BLaER1 (cell line): ENCODE results near the gene RIMS1.

ENCODE experiments used
- H3K27ac ChIP-seq: shearing (Covaris generic); formaldehyde crosslinking; 2 replicates; pipeline ENCODE4 v1.8.1; 2022
- H3K27me3 ChIP-seq: shearing (Covaris generic); formaldehyde crosslinking; 2 replicates; pipeline ENCODE4 v1.8.1; 2022
- H3K36me3 ChIP-seq: shearing (Covaris generic); formaldehyde crosslinking; 2 replicates; pipeline ENCODE4 v1.8.1; 2022
- H3K4me1 ChIP-seq: shearing (Covaris generic); formaldehyde crosslinking; 2 replicates; pipeline ENCODE4 v1.8.1; 2022
- H3K4me2 ChIP-seq: shearing (Covaris generic); formaldehyde crosslinking; 2 replicates; pipeline ENCODE4 v1.8.1; 2022
- H3K4me3 ChIP-seq: shearing (Covaris generic); formaldehyde crosslinking; 2 replicates; pipeline ENCODE4 v1.8.1; 2022
- H3K9ac ChIP-seq: shearing (Covaris generic); formaldehyde crosslinking; 2 replicates; pipeline ENCODE4 v1.8.1; 2022
- H3K9me3 ChIP-seq: shearing (Covaris generic); formaldehyde crosslinking; 2 replicates; pipeline ENCODE4 v1.8.1; 2022
- H4K20me1 ChIP-seq: shearing (Covaris generic); formaldehyde crosslinking; 2 replicates; pipeline ENCODE4 v1.8.1; 2022
- Cebpa-rat ChIP-seq: shearing (Covaris generic); IDR thresholded peaks from 2 replicates; pipeline ENCODE4 v1.8.1; 2022

Gene RIMS1

GRCh38 chr6:72175916-72176315 is 289.6 kb downstream of the RIMS1 start:
- Histone ChIP-seq H3K9ac (no peak overlapping the region), H3K4me2 (no peak overlapping the region), H3K4me3 (no peak overlapping the region), H3K36me3 (no peaks in the 10 kb centered on the region), H3K27me3 (no peaks in the 10 kb centered on the region), H3K27ac (no peak overlapping the region), H3K4me1 (no peaks in the 10 kb centered on the region), H3K9me3 (no peaks in the 10 kb centered on the region), H4K20me1 (no peaks in the 10 kb centered on the region)
- no peak for TF ChIP-seq Cebpa-rat

- H3K27ac ChIP-seq = no peak overlapping the region
Measured at GRCh38 chr6:72182337-72183246, 296.2 kb downstream of the RIMS1 start.

GRCh38 chr6:72203983-72204382 is 317.6 kb downstream of the RIMS1 start:
- Histone ChIP-seq H4K20me1 (no peaks in the 10 kb centered on the region), H3K4me2 (no peak overlapping the region), H3K27me3 (no peaks in the 10 kb centered on the region), H3K27ac (no peak overlapping the region), H3K36me3 (no peaks in the 10 kb centered on the region), H3K9me3 (no peaks in the 10 kb centered on the region), H3K9ac (no peak overlapping the region), H3K4me1 (no peaks in the 10 kb centered on the region), H3K4me3 (no peak overlapping the region)
- no peak for TF ChIP-seq Cebpa-rat

More at GRCh38 chr6:72182337-72183246, 296.2 kb downstream of the RIMS1 start:
- no peak overlapping the region for H3K4me3 ChIP-seq
- H3K36me3 ChIP-seq = no peaks in the 10 kb centered on the region
- no peak for TF ChIP-seq Cebpa-rat
- no peaks in the 10 kb centered on the region for H3K27me3 ChIP-seq
- no peaks in the 10 kb centered on the region for H4K20me1 ChIP-seq
- no peak overlapping the region for H3K9ac ChIP-seq
- no peaks in the 10 kb centered on the region for H3K4me1 ChIP-seq
- H3K9me3 ChIP-seq = peaks cover 9% of the 10 kb centered on the region
- H3K4me2 ChIP-seq = no peak overlapping the region

GRCh38 chr6:72205500-72205899 is 319.1 kb downstream of the RIMS1 start:
- Histone ChIP-seq H3K4me1 (no peaks in the 10 kb centered on the region), H4K20me1 (no peaks in the 10 kb centered on the region), H3K9me3 (no peaks in the 10 kb centered on the region), H3K27ac (no peak overlapping the region), H3K4me2 (no peak overlapping the region), H3K4me3 (no peak overlapping the region), H3K36me3 (no peaks in the 10 kb centered on the region), H3K9ac (no peak overlapping the region), H3K27me3 (no peaks in the 10 kb centered on the region)
- TF ChIP-seq Cebpa-rat = no peak

- Histone ChIP-seq H3K36me3 (no peaks in the 10 kb centered on the region), H3K4me3 (no peak overlapping the region), H3K4me2 (no peak overlapping the region), H3K27me3 (no peaks in the 10 kb centered on the region), H3K9ac (no peak overlapping the region), H3K9me3 (no peaks in the 10 kb centered on the region), H3K27ac (no peak overlapping the region), H3K4me1 (no peaks in the 10 kb centered on the region), H4K20me1 (no peaks in the 10 kb centered on the region)
- TF ChIP-seq Cebpa-rat = no peak
Measured at GRCh38 chr6:72206606-72207005, 320.3 kb downstream of the RIMS1 start.

DNA sequence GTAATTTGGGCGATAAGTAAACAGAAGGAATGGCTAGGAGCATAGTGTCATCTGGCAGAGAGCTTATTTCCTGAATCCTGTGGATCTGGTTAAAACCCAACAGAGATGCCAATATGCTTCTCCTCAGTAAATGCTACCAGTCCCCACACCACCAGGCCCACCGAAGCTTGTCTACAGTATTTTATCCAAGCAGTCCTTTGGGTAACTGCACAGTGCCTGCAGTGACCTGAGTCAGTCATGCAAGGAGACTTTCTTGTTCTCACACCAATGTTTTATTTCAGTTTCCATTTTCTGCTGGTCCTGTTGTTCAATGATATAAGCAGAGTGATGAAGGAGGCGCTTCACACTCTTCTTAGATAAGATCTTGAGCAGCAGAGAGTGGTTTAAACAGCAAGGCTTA is 326.3 kb downstream of the RIMS1 start:
- no peaks in the 10 kb centered on the region for H3K36me3 ChIP-seq
- no peaks in the 10 kb centered on the region for H3K4me1 ChIP-seq
- no peak for TF ChIP-seq Cebpa-rat
- no peaks in the 10 kb centered on the region for H3K9me3 ChIP-seq
- no peak overlapping the region for H3K27ac ChIP-seq
- no peak overlapping the region for H3K9ac ChIP-seq
- H3K4me2 ChIP-seq = no peak overlapping the region
- H3K27me3 ChIP-seq = no peaks in the 10 kb centered on the region
- no peaks in the 10 kb centered on the region for H4K20me1 ChIP-seq
- H3K4me3 ChIP-seq = no peak overlapping the region

DNA sequence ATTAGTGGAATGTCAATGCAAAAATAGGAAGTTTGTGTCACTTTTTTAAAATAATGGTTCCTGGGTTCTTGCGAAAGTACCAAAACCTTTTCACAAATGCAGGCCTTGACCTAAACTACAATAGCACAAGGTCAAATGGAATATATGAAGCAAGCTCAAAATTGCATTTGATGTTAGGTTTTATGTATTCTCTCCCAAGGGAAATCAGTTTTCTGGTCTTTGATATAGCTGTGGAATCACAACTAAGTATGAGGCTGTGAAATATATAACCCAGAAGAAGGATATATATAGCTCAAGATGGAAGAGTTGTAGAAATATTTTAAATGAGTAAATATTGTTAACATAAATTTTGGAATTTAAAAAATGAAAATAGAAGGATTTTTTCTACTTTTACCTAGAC is 327.3 kb downstream of the RIMS1 start:
- Histone ChIP-seq H3K4me3 (no peak overlapping the region), H4K20me1 (no peaks in the 10 kb centered on the region), H3K9me3 (no peaks in the 10 kb centered on the region), H3K27ac (no peak overlapping the region), H3K4me2 (no peak overlapping the region), H3K9ac (no peak overlapping the region), H3K27me3 (no peaks in the 10 kb centered on the region), H3K36me3 (no peaks in the 10 kb centered on the region), H3K4me1 (0 out of 2 replicates have a peak, but pooled peaks cover under 1% of the 10 kb centered on the region)
- TF ChIP-seq Cebpa-rat = no peak

GRCh38 chr6:72216222-72217068 is 330.1 kb downstream of the RIMS1 start:
- no peak overlapping the region for H3K9ac ChIP-seq
- H3K4me3 ChIP-seq = no peak overlapping the region
- H3K27me3 ChIP-seq = no peaks in the 10 kb centered on the region
- H3K4me1 ChIP-seq = peaks cover 17% of the 10 kb centered on the region; the same call in 1 of the 2 replicates
- no peak for TF ChIP-seq Cebpa-rat
- no peaks in the 10 kb centered on the region for H3K36me3 ChIP-seq
- H3K9me3 ChIP-seq = no peaks in the 10 kb centered on the region
- no peak overlapping the region for H3K27ac ChIP-seq
- H4K20me1 ChIP-seq = no peaks in the 10 kb centered on the region
- H3K4me2 ChIP-seq = no peak overlapping the region

DNA sequence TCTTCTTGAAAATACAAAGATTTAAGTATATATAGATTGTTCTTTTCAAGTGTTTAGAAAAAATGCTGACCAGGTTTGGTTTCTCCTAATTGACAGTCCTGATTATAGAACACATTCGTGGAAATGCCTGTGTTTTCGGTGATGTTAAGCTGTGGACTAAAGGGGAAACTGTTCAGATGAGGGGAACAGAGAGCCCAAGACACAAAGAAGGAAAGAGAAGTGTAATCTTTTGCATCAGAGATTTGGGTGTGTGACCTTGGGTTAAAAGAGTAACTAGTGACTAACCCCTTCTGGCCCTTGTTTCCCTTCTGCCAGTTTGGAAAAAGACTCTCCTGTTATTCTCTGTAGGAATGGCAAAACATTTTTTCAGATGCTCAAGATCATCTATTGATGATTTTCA is 331.3 kb downstream of the RIMS1 start:
- no peak overlapping the region for H3K27ac ChIP-seq

GRCh38 chr6:72218125-72218524 is 331.8 kb downstream of the RIMS1 start:
- H3K27me3 ChIP-seq = no peaks in the 10 kb centered on the region
- peaks cover 17% of the 10 kb centered on the region; the same call in 1 of the 2 replicates for H3K4me1 ChIP-seq
- no peaks in the 10 kb centered on the region for H4K20me1 ChIP-seq
- no peak overlapping the region for H3K9ac ChIP-seq
- TF ChIP-seq Cebpa-rat = no peak
- H3K4me3 ChIP-seq = no peak overlapping the region
- H3K9me3 ChIP-seq = no peaks in the 10 kb centered on the region
- H3K36me3 ChIP-seq = no peaks in the 10 kb centered on the region
- H3K4me2 ChIP-seq = no peak overlapping the region
- H3K27ac ChIP-seq = no peak overlapping the region

More for the DNA sequence above, 331.3 kb downstream of the RIMS1 start:
- Histone ChIP-seq H3K4me3 (no peak overlapping the region), H4K20me1 (no peaks in the 10 kb centered on the region), H3K4me2 (no peak overlapping the region), H3K4me1 (peaks cover 17% of the 10 kb centered on the region; the same call in 1 of the 2 replicates), H3K9me3 (no peaks in the 10 kb centered on the region), H3K9ac (no peak overlapping the region), H3K36me3 (no peaks in the 10 kb centered on the region), H3K27me3 (no peaks in the 10 kb centered on the region)
- no peak for TF ChIP-seq Cebpa-rat
